ENCODE measurements around the gene HS1BP3.

HS1BP3 gene

DNA sequence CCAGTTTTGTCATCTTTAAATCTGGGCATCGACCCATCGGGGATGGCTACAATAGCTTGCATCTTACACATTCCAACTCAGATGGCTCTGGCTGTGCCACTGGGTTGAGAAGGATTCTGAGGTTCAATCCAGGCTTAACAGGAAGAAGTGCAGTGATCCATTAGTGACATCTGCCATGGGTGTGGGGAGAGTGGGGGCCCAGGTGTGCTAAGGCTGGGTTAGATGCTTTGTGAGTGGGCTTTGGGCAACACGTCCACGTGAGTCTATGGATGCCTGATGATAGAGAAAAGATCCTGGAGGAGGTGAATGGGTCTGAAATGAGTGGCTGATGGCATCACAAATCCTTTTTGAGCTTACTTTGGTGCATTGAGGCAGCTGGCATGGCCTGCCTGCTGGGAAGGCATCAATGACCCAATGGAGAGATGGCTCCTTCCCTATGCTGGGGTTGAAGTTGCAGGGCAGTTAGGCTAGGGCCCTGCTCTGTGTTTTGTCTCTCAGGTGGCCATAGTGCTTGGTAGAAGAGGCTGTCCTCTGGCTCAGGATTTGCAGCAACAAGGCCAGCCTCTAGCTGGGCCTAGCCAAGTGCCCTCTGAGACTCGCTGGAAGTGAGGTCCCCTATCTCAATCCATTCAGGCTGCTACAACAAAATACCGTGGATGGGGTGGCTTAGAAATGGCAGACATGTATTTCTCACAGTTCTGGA lies 56.7 kb downstream of the HS1BP3 start:
- Histone ChIP-seq H3K27me3 (ENCODE audit: control insufficient read depth, insufficient read depth, low read length) (no peaks in the 10 kb centered on the region), H3K9ac (ENCODE audit: low read depth, low read length) (no peak overlapping the region), H3K9me3 (ENCODE audit: control insufficient read depth, insufficient read depth, low read length) (no peaks in the 10 kb centered on the region), H3K36me3 (ENCODE audit: control insufficient read depth, insufficient read depth, low read length) (no peaks in the 10 kb centered on the region), H3K27ac (ENCODE audit: low read depth, low read length) (no peak overlapping the region), H3K4me1 (ENCODE audit: control insufficient read depth, insufficient read depth, low read length) (peaks cover 8% of the 10 kb centered on the region; the same call in 1 of the 2 replicates), H3K4me3 (ENCODE audit: low read depth, low read length) (no peak overlapping the region)

DNA sequence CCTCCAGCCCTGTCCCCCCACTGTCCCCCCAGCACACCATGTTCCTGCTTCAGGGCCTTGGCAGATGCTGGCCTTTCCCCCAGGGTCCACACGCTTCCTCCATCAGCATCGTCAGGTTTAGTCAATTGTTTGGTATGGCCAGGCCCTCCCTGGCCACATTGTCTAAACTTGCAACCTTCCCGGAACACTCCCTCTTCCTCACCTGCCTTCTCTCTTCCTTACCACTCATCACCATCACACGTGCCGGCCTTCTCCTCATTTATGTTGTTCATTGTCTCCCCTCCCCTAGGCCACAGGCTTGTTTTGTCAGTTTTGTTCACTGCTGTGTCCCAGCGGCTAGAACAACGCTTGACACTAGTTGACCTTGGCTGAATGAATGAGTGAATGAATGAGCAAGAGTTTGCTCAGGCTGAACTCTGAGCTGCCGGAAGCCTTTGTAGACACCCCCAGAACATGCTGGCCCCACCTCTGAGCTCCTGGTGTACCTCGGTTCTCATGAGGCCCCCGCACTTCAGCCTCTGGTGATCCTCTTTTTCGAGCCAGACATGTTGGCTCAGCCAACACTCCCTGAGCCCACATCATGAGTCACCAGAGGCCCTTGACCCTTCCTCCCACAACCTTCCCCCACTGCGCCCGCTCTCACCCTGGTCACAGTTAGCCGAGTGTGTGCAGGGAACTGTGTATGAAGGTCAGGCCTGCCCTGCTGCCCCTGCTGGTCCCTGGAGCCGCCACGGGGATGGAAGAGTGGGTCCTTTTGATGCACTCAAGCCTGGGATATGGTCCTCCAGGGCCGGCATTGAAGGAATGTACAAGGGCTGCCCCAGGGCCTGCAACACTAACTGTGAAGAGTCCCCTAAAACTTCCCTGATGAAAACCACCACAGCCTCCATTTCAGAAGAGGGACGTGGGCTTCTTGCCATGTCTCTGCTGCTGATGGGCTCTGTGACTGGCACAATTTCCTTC lies 57.5 kb downstream of the HS1BP3 start:
- Histone ChIP-seq H3K36me3 (ENCODE audit: control insufficient read depth, insufficient read depth, low read length) (no peaks in the 10 kb centered on the region), H3K4me3 (ENCODE audit: low read depth, low read length) (no peak overlapping the region), H3K4me1 (ENCODE audit: control insufficient read depth, insufficient read depth, low read length) (peaks cover 8% of the 10 kb centered on the region; the same call in 1 of the 2 replicates), H3K27me3 (ENCODE audit: control insufficient read depth, insufficient read depth, low read length) (no peaks in the 10 kb centered on the region), H3K9ac (ENCODE audit: low read depth, low read length) (no peak overlapping the region), H3K9me3 (ENCODE audit: control insufficient read depth, insufficient read depth, low read length) (no peaks in the 10 kb centered on the region), H3K27ac (ENCODE audit: low read depth, low read length) (no peak overlapping the region)

DNA sequence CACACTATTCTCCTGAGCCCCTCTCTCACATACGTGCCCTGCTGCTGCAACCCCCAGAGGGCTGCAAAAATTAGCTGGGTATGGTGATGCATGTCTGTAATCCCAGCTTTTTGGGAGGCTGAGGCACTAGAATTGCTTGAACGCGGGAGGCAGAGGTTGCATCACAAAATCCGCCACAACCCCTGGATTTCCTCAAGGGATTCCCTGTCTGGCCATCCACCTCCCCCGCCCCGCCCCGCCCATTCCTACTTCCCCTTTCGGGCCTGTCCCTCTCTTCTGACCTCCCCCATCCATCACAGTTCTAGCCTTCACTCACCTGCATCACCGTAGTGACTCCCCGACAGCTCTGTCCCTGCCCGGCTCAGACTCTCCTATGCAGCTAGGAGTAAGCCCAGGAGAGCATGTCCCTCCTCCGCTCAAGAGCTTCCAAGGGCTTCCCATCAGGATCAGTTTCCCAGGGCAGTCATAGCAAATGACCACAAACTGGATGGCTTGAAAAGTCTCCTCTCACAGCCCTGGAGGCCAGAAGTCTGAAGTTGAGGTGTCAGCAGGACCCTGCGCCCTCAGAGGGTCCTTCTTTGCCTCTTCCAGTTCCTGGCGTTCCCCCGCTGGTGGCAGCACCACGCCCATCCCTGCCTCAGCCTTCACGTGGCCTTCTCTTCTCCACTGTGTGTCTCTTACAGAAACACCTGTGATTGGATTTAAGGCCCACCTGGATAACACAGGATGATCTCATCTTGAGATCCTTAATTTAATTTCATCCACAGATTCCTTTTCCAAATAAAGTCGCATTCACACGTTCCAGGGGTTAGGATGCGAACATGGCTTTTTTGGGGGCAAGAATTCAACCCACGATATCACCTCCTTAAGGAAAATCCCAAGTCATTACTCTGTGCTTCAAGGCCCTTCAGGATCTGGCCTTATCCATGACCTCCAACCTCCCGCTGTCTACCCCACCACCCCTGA lies 58.5 kb downstream of the HS1BP3 start:
- no peak overlapping the region for H3K27ac ChIP-seq (ENCODE audit: low read depth, low read length)
- H3K36me3 ChIP-seq (ENCODE audit: control insufficient read depth, insufficient read depth, low read length) = no peaks in the 10 kb centered on the region
- H3K4me3 ChIP-seq (ENCODE audit: low read depth, low read length) = no peak overlapping the region
- H3K4me1 ChIP-seq (ENCODE audit: control insufficient read depth, insufficient read depth, low read length) = peaks cover 8% of the 10 kb centered on the region; the same call in 1 of the 2 replicates
- H3K27me3 ChIP-seq (ENCODE audit: control insufficient read depth, insufficient read depth, low read length) = no peaks in the 10 kb centered on the region
- H3K9me3 ChIP-seq (ENCODE audit: control insufficient read depth, insufficient read depth, low read length) = no peaks in the 10 kb centered on the region
- no peak overlapping the region for H3K9ac ChIP-seq (ENCODE audit: low read depth, low read length)

DNA sequence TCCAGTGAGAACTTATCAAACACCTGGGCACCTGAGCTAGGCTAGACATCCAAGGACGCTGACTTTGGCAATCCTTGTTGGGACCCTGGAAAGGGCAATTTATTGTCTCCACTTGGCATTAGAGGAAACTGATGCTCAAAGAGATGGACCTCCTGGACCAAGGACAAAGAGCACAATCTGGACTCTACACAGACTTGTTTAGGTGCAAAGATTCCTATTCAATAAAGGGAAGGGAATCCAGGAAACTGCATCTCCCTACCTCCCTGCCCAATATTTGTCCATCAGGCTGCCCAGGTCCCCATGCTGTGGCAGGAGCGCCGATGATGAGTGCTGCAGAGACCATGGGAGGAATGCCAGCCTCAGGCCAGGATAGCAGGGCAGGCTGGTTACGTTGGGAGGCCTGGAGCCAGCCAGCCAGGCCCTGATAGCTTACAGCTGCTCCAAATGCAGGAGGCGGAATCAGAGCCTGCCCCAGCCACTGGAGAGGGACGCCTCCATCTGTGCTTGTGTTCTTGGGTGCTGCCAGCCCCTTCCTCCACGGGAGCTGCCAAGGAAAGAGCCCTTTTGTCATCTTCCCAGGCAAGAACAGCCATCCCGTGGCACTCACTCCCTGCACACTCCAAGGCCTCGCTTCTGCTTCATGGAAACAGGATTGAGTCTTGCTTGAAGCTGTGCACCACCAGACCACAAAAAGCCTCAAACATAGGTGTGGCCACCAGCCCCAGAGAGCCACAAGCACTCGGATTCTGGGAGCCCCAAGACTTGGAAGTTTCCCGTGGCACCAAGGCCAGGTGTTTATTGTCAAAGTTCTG lies 60.0 kb downstream of the HS1BP3 start:
- Histone ChIP-seq H3K9ac (ENCODE audit: low read depth, low read length) (no peak overlapping the region), H3K27me3 (ENCODE audit: control insufficient read depth, insufficient read depth, low read length) (no peaks in the 10 kb centered on the region), H3K4me1 (ENCODE audit: control insufficient read depth, insufficient read depth, low read length) (peaks cover 8% of the 10 kb centered on the region; the same call in 1 of the 2 replicates), H3K27ac (ENCODE audit: low read depth, low read length) (no peak overlapping the region), H3K4me3 (ENCODE audit: low read depth, low read length) (no peak overlapping the region), H3K9me3 (ENCODE audit: control insufficient read depth, insufficient read depth, low read length) (no peaks in the 10 kb centered on the region), H3K36me3 (ENCODE audit: control insufficient read depth, insufficient read depth, low read length) (no peaks in the 10 kb centered on the region)

DNA sequence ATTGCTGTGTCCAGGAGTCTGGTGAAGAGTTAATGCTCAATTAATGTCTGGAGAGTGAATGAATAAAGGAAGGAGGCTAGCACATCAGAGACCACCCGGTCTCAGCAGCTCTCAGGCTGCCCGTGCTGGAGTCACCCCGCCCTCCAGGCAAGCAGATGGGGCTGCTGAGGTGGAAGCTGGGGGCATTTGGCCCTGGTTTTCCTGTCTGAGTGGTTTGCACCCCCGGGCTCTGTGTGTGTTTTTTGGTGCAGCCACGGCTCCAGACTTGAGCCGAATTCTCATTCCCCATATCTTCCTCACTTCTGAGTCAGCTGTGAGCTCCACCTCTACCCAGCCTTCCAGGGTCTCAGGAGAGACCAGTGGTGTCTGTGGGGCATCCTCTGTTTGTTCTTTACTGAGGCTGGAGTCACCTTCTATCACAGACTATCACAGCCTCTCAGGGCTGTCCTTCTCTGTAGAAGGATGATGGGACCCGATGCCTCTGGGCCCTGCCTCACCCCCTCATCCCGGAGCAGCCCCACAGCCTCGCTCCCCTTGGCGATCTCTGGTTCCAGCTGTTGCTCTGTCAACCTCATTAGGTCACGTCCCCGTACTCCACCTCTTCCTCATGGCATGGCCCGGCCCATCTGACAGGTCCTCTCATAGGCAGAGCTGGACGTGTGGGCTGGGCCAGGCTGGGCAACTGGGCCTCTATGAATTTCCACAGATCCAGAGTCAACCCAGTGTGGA lies 60.8 kb downstream of the HS1BP3 start:
- Histone ChIP-seq H3K4me3 (ENCODE audit: low read depth, low read length) (no peak overlapping the region), H3K36me3 (ENCODE audit: control insufficient read depth, insufficient read depth, low read length) (no peaks in the 10 kb centered on the region), H3K4me1 (ENCODE audit: control insufficient read depth, insufficient read depth, low read length) (peaks cover 5% of the 10 kb centered on the region; the same call in 1 of the 2 replicates), H3K27ac (ENCODE audit: low read depth, low read length) (no peak overlapping the region), H3K27me3 (ENCODE audit: control insufficient read depth, insufficient read depth, low read length) (no peaks in the 10 kb centered on the region), H3K9me3 (ENCODE audit: control insufficient read depth, insufficient read depth, low read length) (no peaks in the 10 kb centered on the region), H3K9ac (ENCODE audit: low read depth, low read length) (no peak overlapping the region)

DNA sequence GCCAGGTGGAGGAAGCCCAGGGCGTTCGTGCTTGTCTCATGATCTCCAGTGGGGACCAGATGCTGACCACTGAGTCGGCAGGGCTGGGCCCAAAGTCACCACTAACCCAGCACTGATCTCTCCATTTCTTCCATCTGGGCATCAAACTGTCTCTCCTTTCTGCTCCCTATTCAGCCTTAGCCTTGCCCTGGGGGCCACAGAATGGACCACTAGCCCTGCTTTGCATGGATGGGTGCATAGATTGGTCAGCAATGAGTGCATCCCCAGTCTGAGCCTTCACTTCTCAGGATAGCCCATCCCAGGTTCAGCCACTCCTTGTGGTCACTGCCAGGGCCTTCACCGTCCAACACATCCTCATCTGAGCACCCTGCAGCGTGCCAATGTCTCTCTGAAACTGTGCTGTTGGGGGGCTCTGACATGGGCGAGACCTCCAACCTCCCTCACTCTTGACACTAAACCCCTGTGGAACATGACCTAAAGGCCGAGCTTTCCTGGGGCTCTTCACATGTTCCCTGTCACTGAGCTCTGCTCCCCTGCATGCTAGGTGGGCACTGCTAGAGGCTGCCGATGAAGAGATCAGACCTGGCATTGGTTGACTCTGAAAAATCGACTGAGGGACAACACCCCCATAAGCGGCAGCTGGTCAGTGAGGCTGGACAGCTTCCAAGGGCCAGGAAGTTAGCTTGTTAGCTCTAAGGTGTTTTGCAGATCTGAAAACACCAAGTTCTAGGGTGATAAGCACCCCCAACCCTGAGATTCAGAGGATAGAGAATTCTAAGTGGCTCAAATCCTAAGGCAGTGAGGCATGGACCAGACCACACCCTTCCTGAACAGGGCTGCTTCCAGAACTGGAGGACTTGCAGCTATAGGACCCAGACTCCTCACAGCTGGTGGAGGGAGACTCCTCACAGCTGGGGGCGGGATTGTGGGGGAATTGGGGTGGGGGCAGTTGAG lies 61.7 kb downstream of the HS1BP3 start:
- Histone ChIP-seq H3K9ac (ENCODE audit: low read depth, low read length) (no peak overlapping the region), H3K4me1 (ENCODE audit: control insufficient read depth, insufficient read depth, low read length) (peaks cover 11% of the 10 kb centered on the region), H3K4me3 (ENCODE audit: low read depth, low read length) (no peak overlapping the region), H3K36me3 (ENCODE audit: control insufficient read depth, insufficient read depth, low read length) (no peaks in the 10 kb centered on the region), H3K9me3 (ENCODE audit: control insufficient read depth, insufficient read depth, low read length) (no peaks in the 10 kb centered on the region), H3K27ac (ENCODE audit: low read depth, low read length) (no peak overlapping the region), H3K27me3 (ENCODE audit: control insufficient read depth, insufficient read depth, low read length) (no peaks in the 10 kb centered on the region)

- H3K36me3 ChIP-seq (ENCODE audit: control insufficient read depth, insufficient read depth, low read length) = no peaks in the 10 kb centered on the region
- no peak overlapping the region for H3K27ac ChIP-seq (ENCODE audit: low read depth, low read length)
- H3K9ac ChIP-seq (ENCODE audit: low read depth, low read length) = no peak overlapping the region
- no peaks in the 10 kb centered on the region for H3K27me3 ChIP-seq (ENCODE audit: control insufficient read depth, insufficient read depth, low read length)
- H3K9me3 ChIP-seq (ENCODE audit: control insufficient read depth, insufficient read depth, low read length) = no peaks in the 10 kb centered on the region
- H3K4me3 ChIP-seq (ENCODE audit: low read depth, low read length) = no peak overlapping the region
- peaks cover 16% of the 10 kb centered on the region for H3K4me1 ChIP-seq (ENCODE audit: control insufficient read depth, insufficient read depth, low read length)
Observed at GRCh38 chr2:20585710-20586594, 64.9 kb downstream of the HS1BP3 start.

GRCh38 chr2:20585359-20585709 lies 65.6 kb downstream of the HS1BP3 start:
- no peak overlapping the region for H3K27ac ChIP-seq (ENCODE audit: low read depth, low read length)
- H3K9ac ChIP-seq (ENCODE audit: low read depth, low read length) = no peak overlapping the region

More at GRCh38 chr2:20585359-20585709, 65.6 kb downstream of the HS1BP3 start:
- no peak overlapping the region for H3K4me3 ChIP-seq (ENCODE audit: low read depth, low read length)
- no peaks in the 10 kb centered on the region for H3K36me3 ChIP-seq (ENCODE audit: control insufficient read depth, insufficient read depth, low read length)
- no peaks in the 10 kb centered on the region for H3K9me3 ChIP-seq (ENCODE audit: control insufficient read depth, insufficient read depth, low read length)
- H3K27me3 ChIP-seq (ENCODE audit: control insufficient read depth, insufficient read depth, low read length) = no peaks in the 10 kb centered on the region
- H3K4me1 ChIP-seq (ENCODE audit: control insufficient read depth, insufficient read depth, low read length) = peaks cover 16% of the 10 kb centered on the region

Data from HUES48 (cell line).